ENCODE data around the gene PSMB2. TPM values are rescaled to one million over a fixed set of nuclear protein-coding genes. Genes with fewer than 3 reads are reported as not detected.

Gene PSMB2
- total RNA-seq, 2 experiments from 2014 or later: 78.6 to 95.7 TPM

GRCh38 chr1:35633547-35633946 lies 7.8 kb downstream of the PSMB2 start:
- Mint-ChIP-seq H3K27ac (no peak overlapping the region), H3K4me3 (no peak overlapping the region), H3K9me3 (no peaks in the 10 kb centered on the region), H3K36me3 (ENCODE audit: low read depth) (peaks cover 45% of the 10 kb centered on the region), H3K4me1 (peaks cover 19% of the 10 kb centered on the region), H3K27me3 (no peaks in the 10 kb centered on the region)
- POLR2A ChIA-PET: no interaction called here
- DNase-seq: no peak
- CTCF ChIA-PET: interaction anchor here (1.5 kb wide), 1 partner anchor 14 kb away, joined by 3 read pairs; no protein-coding TSS in a partner anchor

- Mint-ChIP-seq H3K4me1 (peaks cover 6% of the 10 kb centered on the region), H3K4me3 (no peak overlapping the region), H3K36me3 (ENCODE audit: low read depth) (peaks cover 49% of the 10 kb centered on the region), H3K27ac (no peak overlapping the region), H3K27me3 (no peaks in the 10 kb centered on the region), H3K9me3 (no peaks in the 10 kb centered on the region)
- ChIA-PET CTCF (no interaction called here), POLR2A (interaction anchor here (0.5 kb wide), 1 partner anchor 39 kb away, joined by 3 read pairs; no protein-coding TSS in a partner anchor)
- DNase-seq: no peak
These were observed 9.9 kb downstream of the PSMB2 start for GRCh38 chr1:35631396-35631795.

DNA sequence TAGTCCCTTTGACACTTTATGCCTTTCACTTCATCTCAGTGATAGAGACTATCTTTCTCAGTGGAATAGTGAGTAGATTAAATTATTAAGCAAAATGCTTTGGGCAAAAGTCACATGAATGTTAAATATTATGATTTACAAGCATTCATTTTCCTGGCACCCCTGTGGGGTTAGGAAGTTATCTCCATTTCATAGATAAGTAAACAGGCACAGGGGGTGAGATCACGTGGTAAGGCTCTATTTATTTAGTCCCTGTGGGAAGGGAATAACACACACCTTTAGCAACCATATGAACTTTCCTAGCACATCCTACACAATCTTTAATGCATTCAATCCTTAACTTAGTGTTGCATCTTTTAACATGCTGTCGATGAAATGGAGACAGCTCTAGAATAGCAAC lies 12.3 kb downstream of the PSMB2 start:
- CTCF ChIA-PET: interaction anchor here (0.6 kb wide), 1 partner anchor 240 kb away, joined by 3 read pairs; no protein-coding TSS in a partner anchor
- peaks cover 43% of the 10 kb centered on the region for H3K36me3 Mint-ChIP-seq (ENCODE audit: low read depth)
- no peak for DNase-seq
- no peaks in the 10 kb centered on the region for H3K4me1 Mint-ChIP-seq
- no peak overlapping the region for H3K27ac Mint-ChIP-seq
- POLR2A ChIA-PET: no interaction called here
- no peaks in the 10 kb centered on the region for H3K9me3 Mint-ChIP-seq
- no peak overlapping the region for H3K4me3 Mint-ChIP-seq
- H3K27me3 Mint-ChIP-seq: no peaks in the 10 kb centered on the region

- Mint-ChIP-seq H3K27ac (no peak overlapping the region), H3K4me3 (no peak overlapping the region), H3K27me3 (no peaks in the 10 kb centered on the region), H3K9me3 (no peaks in the 10 kb centered on the region), H3K4me1 (peaks cover 7% of the 10 kb centered on the region), H3K36me3 (ENCODE audit: low read depth) (peaks cover 25% of the 10 kb centered on the region)
- ChIA-PET POLR2A (no interaction called here), CTCF (interaction anchor here (0.9 to 1.3 kb wide), 2 partner anchors 9 to 87 kb away, joined by 3 to 4 read pairs; no protein-coding TSS in a partner anchor)
- no peak for DNase-seq
These were observed 17.5 kb downstream of the PSMB2 start for GRCh38 chr1:35623832-35624231.

DNA sequence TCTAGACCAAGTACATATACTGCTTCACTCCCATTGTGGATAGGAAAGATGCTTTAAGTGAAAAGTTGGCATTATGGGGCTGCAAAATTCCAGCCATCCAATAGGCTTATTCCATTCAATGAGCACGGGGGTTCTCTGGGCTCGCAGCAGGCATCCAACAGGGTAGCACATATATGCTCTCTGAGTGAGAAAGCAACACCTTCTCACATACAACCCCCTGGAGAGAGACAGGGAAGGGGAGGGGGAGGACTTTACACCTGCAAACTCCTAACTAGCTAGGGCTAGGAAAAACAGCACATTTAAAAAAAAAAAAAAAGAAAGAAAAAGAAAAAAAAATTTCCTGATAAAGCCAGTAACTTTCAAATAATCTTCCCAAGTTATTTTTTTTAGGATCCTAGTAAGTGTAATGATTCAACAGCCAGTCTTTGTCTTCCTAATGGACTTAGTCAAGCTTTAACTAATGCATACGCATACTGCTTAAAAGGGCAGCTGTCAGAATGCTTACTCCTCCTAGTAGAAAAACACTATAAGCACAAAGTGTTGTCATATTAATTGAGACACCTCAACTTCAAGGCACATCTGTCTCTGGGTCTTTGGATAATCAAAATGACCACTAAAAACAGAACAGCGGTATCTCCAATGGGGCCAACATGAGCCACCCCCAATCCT lies 18.7 kb downstream of the PSMB2 start:
- POLR2A ChIA-PET: no interaction called here
- H3K4me3 Mint-ChIP-seq: no peak overlapping the region
- H3K27me3 Mint-ChIP-seq: no peaks in the 10 kb centered on the region
- no peaks in the 10 kb centered on the region for H3K9me3 Mint-ChIP-seq
- CTCF ChIA-PET: no interaction called here
- peaks cover 7% of the 10 kb centered on the region for H3K4me1 Mint-ChIP-seq
- no peak overlapping the region for H3K27ac Mint-ChIP-seq
- peaks cover 22% of the 10 kb centered on the region for H3K36me3 Mint-ChIP-seq (ENCODE audit: low read depth)
- no peak for DNase-seq

DNA sequence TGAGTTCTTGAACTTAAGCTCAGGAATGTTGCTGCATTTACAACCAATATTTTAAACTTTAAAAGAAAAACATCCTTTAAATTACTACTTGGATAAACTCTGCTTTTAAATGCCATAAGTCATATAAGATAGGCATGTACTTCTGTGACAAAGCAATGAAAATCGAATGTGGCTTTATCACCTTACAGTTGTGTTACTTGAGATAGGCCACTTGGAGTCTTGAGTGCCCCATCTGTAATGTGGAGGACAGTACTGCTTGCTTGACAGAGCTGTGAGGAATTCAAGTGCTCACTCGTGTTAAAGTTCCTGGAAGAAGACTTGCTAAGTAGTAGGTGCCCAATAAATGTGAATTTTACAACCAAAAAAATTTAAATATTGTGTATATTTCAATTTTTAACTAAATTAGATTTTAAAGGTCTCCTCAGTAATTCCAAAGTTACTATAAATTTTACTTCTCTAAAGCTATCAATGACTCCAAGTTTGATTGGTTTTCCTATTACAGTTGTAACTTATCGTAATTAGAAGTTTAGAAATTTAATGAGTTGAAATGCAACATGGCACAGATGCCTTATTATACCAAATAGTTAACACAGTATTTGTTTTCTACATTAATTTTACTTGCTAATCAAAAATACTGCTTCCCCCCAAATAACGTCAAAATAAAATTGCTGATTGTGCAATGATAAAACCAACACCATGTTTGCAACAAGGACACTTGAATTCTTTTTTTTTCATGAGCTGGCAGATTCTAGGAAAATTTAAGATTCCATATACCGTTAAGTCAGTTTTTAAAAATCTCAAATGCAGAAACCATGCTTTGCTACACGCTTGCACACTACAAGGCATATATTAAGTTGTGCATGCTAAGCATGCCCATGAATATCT lies 21.8 kb downstream of the PSMB2 start:
- Mint-ChIP-seq H3K9me3 (no peaks in the 10 kb centered on the region), H3K4me1 (peaks cover 7% of the 10 kb centered on the region), H3K36me3 (ENCODE audit: low read depth) (peaks cover 22% of the 10 kb centered on the region), H3K4me3 (no peak overlapping the region), H3K27ac (no peak overlapping the region), H3K27me3 (no peaks in the 10 kb centered on the region)
- CTCF ChIA-PET: interaction anchor here (0.6 to 1.5 kb wide), 5 partner anchors 11 to 152 kb away, joined by 3 to 4 read pairs (median 3); no protein-coding TSS in a partner anchor
- DNase-seq: no peak
- POLR2A ChIA-PET: no interaction called here

GRCh38 chr1:35615440-35615839 lies 25.9 kb downstream of the PSMB2 start:
- Mint-ChIP-seq H3K9me3 (no peaks in the 10 kb centered on the region), H3K4me1 (peaks cover 5% of the 10 kb centered on the region), H3K27ac (no peak overlapping the region), H3K27me3 (no peaks in the 10 kb centered on the region), H3K4me3 (no peak overlapping the region), H3K36me3 (ENCODE audit: low read depth) (peaks cover 26% of the 10 kb centered on the region)
- ChIA-PET POLR2A (no interaction called here), CTCF (interaction anchor here (1.0 to 1.2 kb wide), 2 partner anchors 8 to 164 kb away, joined by 3 to 4 read pairs; no protein-coding TSS in a partner anchor)
- DNase-seq: no peak

DNA sequence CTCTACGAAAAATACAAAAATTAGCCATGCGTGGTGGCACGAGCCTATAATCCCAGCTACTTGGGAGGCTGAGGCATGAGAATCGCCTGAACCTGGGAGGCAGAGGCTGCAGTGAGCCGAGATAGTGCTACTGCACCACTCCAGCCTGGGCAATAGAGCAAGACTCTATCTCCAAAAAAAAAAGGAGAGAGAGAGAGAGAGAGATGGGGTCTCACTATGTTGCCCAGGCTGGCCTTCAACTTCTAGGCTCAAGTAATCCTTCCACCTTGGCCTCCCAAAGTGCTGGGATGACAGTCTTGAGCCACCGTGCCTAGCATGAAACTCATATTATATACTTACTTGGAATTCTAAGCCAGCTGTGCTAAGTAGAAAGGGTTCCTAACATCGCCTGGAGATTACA lies 29.7 kb downstream of the PSMB2 start:
- Mint-ChIP-seq H3K27me3 (no peaks in the 10 kb centered on the region), H3K4me1 (peaks cover 13% of the 10 kb centered on the region), H3K27ac (no peak overlapping the region), H3K4me3 (no peak overlapping the region), H3K36me3 (ENCODE audit: low read depth) (peaks cover 41% of the 10 kb centered on the region), H3K9me3 (no peaks in the 10 kb centered on the region)
- ChIA-PET POLR2A (no interaction called here), CTCF (no interaction called here)
- DNase-seq: no peak

DNA sequence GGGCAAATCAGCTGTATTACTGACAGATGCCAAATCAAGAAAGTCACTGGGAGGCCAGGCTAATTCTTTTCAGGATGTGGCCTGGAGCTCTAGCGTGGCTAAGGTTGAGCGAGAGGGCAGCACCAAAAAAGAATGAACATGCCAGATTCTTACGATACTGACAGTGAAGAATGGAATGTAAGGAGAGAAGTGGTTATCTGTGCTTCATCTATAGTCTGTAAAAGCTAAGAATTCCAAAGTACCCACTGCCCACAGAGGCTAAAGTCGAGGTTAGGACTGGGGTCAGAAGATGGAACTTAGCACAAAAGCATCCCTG lies 35.5 kb downstream of the PSMB2 start:
- peaks cover 58% of the 10 kb centered on the region for H3K36me3 Mint-ChIP-seq (ENCODE audit: low read depth)
- CTCF ChIA-PET: interaction anchor here (1.2 kb wide), 1 partner anchor 111 kb away, joined by 4 read pairs; no protein-coding TSS in a partner anchor
- DNase-seq: no peak
- H3K4me3 Mint-ChIP-seq: no peak overlapping the region
- H3K4me1 Mint-ChIP-seq: peaks cover 13% of the 10 kb centered on the region
- POLR2A ChIA-PET: no interaction called here
- no peaks in the 10 kb centered on the region for H3K27me3 Mint-ChIP-seq
- H3K9me3 Mint-ChIP-seq: no peaks in the 10 kb centered on the region
- no peak overlapping the region for H3K27ac Mint-ChIP-seq

DNA sequence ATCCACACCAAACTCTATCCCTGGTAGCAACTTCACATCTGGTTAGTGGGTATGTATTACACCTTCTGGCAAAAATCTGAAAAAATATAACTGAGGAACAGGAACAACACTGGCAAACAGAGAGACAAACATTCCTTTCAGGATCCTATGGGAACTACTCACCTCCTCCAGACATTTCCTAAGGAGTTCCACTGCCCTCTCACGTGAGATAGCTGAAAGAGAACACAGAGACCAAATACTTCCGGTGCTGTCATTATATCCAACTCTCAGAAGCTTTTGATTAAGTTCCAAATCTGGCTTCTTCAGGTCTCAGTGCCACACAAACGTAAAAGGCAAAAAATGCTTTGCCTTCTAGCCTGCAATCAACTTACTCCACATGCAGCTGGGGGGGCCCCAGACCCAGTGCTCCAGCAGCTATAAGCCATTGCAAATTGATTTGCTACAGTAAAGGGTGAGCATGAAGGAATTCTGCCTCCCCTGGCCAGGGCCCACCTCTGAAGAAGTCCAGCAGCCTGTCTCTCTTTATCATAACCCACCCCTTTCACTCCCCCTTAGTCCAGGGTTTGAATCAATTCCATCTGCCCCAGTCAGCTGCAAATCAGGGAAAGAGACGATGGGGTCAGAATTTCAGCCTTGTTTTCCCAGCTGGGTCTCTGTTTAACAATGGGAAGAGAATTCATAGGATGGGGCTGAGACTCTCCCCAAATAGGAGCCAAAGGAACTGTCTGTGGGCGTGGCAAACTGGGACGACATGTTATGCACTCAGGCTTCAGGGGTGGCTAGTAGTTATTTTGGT lies 36.1 kb downstream of the PSMB2 start:
- peaks cover 11% of the 10 kb centered on the region for H3K4me1 Mint-ChIP-seq
- no peak overlapping the region for H3K27ac Mint-ChIP-seq
- DNase-seq: no peak
- ChIA-PET POLR2A (no interaction called here), CTCF (interaction anchor here (1.0 to 2.6 kb wide), 3 partner anchors 11 to 111 kb away, joined by 3 to 11 read pairs (median 4); no protein-coding TSS in a partner anchor)
- H3K27me3 Mint-ChIP-seq: no peaks in the 10 kb centered on the region
- H3K4me3 Mint-ChIP-seq: no peak overlapping the region
- peaks cover 57% of the 10 kb centered on the region for H3K36me3 Mint-ChIP-seq (ENCODE audit: low read depth)
- H3K9me3 Mint-ChIP-seq: no peaks in the 10 kb centered on the region

DNA sequence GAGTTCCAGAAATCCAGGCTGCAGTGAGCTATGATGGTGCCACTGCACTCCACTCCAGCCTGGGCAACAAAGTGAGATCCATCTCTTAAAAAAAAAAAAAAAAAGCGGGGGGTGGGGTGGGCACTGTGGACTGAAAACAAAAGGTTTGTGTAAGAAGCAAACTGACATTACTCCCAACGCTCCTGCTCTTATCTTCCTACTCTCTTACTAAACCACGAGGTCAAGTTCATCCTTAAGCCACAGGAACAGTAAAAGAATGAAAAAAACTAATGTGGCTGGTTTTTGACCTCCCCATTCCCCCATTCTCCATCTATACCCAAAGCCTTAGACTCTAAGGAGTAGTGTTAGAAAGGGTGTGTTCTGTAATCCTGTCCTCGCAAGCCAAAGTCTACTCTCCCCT lies 37.4 kb downstream of the PSMB2 start:
- Mint-ChIP-seq H3K27ac (peak overlapping the region; percentile 52), H3K27me3 (no peaks in the 10 kb centered on the region), H3K36me3 (ENCODE audit: low read depth) (peaks cover 55% of the 10 kb centered on the region), H3K4me3 (no peak overlapping the region), H3K9me3 (no peaks in the 10 kb centered on the region), H3K4me1 (peaks cover 6% of the 10 kb centered on the region)
- POLR2A ChIA-PET: interaction anchor here (0.7 kb wide), 1 partner anchor 159 kb away, joined by 3 read pairs; no protein-coding TSS in a partner anchor
- CTCF ChIA-PET: interaction anchor here (0.6 to 2.6 kb wide), 2 partner anchors 10 to 128 kb away, joined by 3 to 11 read pairs; no protein-coding TSS in a partner anchor
- no peak for DNase-seq

DNA sequence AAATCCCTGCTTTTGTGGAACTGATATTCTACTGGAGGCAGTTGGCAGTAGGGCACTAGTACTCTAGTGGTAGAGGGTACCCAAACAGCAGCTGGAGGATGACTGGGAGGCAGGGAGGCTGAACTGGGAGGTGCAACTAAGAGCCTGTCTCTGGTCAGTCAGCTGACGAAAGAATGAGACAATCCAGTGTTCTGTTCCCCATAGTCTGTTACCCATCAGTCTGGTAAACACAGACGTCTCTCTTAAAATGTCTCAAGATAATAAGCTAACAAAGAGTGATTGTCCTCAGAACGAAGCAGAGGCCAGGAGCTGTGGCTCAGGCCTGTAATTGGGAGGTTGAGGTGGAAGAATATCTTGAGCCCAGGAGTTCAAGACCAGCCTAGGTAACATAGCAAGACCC lies 37.9 kb downstream of the PSMB2 start:
- H3K9me3 Mint-ChIP-seq: no peaks in the 10 kb centered on the region
- no peak for DNase-seq
- no peak overlapping the region for H3K27ac Mint-ChIP-seq
- no peaks in the 10 kb centered on the region for H3K27me3 Mint-ChIP-seq
- ChIA-PET CTCF (interaction anchor here (0.6 to 2.6 kb wide), 2 partner anchors 10 to 128 kb away, joined by 3 to 11 read pairs; no protein-coding TSS in a partner anchor), POLR2A (interaction anchor here (0.7 kb wide), 1 partner anchor 159 kb away, joined by 3 read pairs; no protein-coding TSS in a partner anchor)
- peaks cover 6% of the 10 kb centered on the region for H3K4me1 Mint-ChIP-seq
- no peak overlapping the region for H3K4me3 Mint-ChIP-seq
- H3K36me3 Mint-ChIP-seq (ENCODE audit: low read depth): peaks cover 52% of the 10 kb centered on the region

Data from activated CD4-positive, alpha-beta T cell treated with anti-CD3 and anti-CD28 coated beads, Interleukin-2, amount 10 ng/mL, durations not matched to agents 7 days and 5 days (primary cell).